ENCODE data around the gene TANGO2.

DNA sequence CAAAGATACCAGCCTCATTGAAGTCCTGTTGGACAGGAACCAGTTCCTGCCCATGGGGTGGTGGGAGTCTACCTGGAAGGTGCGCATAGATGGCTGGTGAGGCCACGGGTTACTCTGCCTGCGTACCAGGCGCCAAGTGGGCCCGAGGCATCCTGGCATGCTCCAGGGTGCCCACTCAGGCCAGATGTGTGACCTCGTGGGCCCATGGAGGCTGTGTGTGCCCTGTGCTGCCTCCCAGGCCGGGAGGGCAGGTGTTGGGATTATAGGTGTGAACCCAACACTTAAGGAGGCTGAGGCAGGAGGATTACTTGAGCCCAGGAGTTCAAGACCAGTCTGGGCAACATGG lies 23.1 kb downstream of the TANGO2 start:
- no peak for TF ChIP-seq CTCF (IDR thresholded peaks at IDR 0.05; ENCODE audit: low read depth, low read length)
- TF ChIP-seq POLR2A (IDR thresholded peaks at IDR 0.05; ENCODE audit: extremely low read depth, insufficient read length) = no peak
- TF ChIP-seq MAX (IDR thresholded peaks at IDR 0.05; ENCODE audit: low read depth, low read length) = no peak

Data from NB4 (cell line).